Measurements from ENCODE around the gene PSPH.
A peak's percentile ranks its signal among the peaks of the same experiment; 100 is the strongest.
"Not testable (repeated sequence)": the region's sequence is repeated elsewhere in the genome, so short reads cannot be mapped to it uniquely, and the experiment has no call there.

Gene PSPH

DNA sequence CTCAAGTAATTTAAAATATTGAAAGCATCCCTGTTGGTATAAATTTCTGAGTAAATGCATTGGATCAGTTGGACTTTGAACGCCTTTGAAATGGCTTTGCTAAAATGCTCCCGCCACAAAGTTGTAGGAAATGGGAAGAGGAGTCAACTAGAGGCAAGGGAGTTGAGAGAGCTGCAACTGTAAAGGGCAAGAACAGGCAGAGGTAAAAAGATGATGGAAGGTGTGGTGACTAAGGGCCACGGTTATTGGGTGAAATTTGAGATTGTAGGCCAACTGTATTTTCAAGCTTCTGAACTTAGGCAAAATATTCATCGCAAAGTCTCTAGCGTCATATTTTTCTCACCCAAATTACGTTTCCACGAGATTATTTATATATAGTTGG, 12.2 kb upstream of the PSPH start:
- DNase-seq (ENCODE audit: low read depth in 2 of 2) = no peak

DNA sequence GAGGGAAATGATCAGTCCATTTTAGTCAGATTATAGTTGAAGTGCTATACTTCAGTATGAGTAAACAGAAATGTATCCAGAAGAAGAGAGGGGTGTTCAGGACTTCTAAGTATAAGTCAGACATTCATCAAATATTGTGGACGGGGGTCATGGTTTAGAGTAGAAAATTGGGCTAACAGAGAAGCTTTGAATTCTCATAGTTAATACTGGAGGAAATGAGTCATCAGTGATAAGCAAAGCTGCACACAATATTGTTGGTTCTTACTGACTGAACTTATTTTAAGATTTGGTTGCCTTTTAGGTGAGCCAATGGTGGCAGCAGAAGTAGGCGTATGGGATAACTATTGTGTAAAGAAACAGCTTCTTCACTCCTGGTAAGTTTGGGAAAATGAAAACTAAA, 11.1 kb upstream of the PSPH start:
- no peak for DNase-seq (ENCODE audit: low read depth in 2 of 2)

GRCh38 chr7:56053993-56054392, 2.7 kb upstream of the PSPH start:
- no peak for DNase-seq (ENCODE audit: low read depth in 2 of 2)

GRCh38 chr7:56053379-56053778, 2.1 kb upstream of the PSPH start:
- no peak for DNase-seq (ENCODE audit: low read depth in 2 of 2)

DNA sequence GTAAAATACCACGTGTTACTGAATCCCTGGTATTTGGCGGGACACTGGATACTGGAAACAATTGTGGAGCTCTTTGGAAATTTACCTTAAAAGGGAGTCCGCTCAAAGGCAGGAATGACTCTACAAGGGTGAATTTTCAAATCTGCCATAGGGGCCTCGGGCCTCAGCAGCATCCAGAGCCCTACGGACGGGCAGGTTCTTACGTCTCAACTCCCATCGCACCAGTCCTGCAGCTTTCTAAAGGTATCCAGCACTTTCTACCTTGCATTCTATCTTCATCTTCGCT, 248 bp downstream of the PSPH start:
- no peak for DNase-seq (ENCODE audit: low read depth in 2 of 2)

DNA sequence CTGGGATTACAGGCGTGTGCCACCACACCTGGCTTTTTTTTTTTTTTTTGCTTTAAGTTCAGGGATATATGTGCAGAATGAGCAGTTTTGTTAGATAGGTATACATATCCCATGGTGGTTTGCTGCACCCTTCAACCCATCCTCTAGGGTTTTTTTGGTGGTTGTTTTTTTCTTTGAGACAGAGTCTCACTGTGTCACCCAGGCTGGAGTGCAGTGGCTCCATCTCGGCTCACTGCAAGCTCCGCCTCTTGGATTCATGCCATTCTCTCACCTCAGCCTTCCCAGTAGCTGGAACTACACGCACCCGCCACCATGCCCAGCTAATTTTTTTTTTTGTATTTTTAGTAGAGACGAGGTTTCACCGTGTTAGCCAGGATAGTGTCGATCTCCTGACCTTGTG, 2.5 kb downstream of the PSPH start:
- DNase-seq (ENCODE audit: low read depth in 2 of 2) = not testable (repeated sequence)

- no peak for DNase-seq (ENCODE audit: low read depth in 2 of 2)
These were observed 3.0 kb downstream of the PSPH start for GRCh38 chr7:56048245-56048644.

DNA sequence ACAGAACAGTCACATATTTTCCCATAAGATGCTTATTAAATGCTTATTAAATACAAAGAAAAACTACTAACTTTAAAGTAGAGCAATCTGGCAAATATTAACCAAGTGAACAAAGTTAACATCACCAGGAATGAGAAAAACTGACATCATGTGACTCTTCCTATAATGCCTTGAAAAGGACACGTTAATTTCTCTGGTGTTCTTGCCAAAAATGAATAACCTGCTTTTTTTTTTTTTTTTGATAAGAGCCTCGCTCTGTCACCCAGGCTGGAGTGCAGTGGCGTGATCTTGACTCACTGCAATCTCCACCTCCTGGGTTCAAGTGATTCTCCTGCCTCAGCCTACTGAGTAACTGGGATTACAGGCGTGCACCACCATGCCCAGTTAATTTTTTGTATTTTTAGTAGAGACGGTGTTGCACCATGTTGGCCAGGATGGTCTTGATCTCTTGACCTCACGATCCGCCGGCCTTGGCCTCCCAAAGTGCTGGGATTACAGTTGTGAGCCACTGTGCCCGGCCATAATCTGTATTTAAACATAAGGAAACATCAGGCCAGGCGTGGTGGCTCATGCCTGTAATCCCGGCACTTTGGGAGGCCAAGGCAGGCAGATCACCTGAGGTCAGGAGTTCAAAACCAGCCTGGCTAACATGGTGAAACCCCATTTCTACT, 3.7 kb downstream of the PSPH start:
- not testable (repeated sequence) for DNase-seq (ENCODE audit: low read depth in 2 of 2)

DNA sequence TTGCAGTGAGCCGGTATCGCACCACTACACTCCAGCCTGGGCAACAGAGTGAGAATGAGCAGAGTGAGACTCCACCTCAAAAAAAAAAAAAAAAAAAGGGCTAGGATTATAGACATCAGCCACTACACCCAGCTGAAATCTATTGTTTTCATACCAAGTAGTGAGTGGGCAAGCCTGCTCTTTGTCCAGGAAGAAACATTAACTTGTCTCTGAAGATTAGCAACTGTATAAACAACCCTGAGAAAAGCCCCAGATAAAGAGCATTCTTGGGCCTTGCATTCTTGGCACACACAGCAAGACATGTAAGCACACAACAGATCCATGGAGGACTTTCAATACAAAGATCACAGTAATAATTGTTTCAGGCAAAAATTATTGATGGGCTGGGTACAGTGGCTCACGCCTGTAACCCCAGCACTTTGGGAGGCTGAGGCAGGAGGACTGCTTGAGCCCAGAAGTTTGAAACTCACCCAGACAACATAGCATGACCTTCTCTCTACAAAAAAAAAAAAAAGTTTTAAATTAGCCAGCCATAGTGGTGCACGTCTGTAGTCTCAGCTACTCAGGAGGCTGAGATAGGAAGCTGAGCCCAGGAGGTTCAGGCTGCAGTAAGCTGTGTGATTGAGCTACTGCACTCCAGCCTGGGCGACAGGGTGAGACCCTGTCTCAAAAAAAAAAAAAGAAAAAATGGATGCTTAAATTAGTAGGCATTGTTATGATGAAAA, 4.4 kb downstream of the PSPH start:
- DNase-seq (ENCODE audit: low read depth in 2 of 2) = no peak

- not testable (repeated sequence) for DNase-seq (ENCODE audit: low read depth in 2 of 2)
These were observed 5.5 kb downstream of the PSPH start for GRCh38 chr7:56045758-56046157.

GRCh38 chr7:56040730-56041129, 10.5 kb downstream of the PSPH start:
- DNase-seq (ENCODE audit: low read depth in 2 of 2) = no peak

DNA sequence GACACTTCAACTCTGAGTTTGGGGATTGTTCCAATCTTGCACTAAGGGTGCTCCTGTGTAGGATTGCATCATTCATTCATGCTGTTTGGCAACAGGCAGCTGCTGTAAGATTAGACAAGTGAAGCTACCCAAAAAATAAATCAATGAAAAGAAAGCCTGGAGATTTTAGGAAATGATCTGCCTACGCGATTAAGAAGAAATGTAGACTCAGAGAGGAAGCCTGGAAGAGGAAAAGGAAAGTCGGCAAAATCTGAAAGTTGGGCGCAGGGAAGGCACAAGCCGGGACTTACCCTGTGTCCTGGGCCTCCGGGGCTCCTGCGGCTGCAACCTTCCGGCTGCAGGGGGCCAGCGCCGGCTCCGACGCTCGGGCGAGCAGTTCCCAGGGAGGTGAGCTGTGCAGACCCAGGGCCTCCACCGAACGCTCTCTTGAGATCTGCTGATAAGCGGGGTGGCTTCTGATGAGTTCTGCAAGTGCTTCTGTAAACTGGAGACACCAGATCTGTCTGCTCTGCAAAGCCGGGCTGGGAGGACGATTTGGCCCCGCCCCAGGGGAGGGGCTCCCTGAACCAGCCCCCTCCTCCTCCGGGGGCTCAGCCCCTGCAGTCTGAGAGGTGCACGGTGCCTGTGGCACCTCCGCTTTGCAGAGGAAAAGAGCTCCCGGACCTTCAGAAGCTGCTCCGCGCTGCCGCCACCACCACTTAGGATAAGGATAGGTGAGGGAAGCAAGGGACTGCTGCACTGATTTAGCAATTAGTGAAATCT, 17.4 kb downstream of the PSPH start:
- peak; percentile 33 to 45 for DNase-seq (ENCODE audit: low read depth in 2 of 2)

GRCh38 chr7:56032578-56032977, 18.7 kb downstream of the PSPH start:
- not testable (repeated sequence) for DNase-seq (ENCODE audit: low read depth in 2 of 2)

- DNase-seq (ENCODE audit: low read depth in 2 of 2) = not testable (repeated sequence)
These were observed 19.7 kb downstream of the PSPH start for GRCh38 chr7:56031556-56031955.

DNA sequence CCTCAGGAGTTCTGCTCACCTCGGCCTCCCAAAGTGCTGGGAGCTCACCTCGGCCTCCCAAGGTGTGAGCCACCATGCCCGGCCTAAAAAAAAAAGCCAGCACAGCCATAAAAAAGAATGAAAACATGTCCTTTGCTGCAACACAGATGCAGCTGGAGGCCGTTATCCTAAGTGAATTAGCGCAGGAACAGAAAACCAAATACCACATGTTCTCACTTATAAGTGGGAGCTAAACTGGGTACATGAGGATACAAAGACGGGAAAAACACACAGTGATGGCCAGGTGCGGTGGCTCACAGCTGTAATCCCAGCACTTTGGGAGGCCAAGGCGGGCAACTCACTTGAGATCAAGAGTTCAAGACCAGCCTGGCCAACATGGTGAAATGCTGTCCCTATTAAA, 20.9 kb downstream of the PSPH start:
- DNase-seq (ENCODE audit: low read depth in 2 of 2) = no peak

- DNase-seq (ENCODE audit: low read depth in 2 of 2) = no peak
These were observed 22.2 kb downstream of the PSPH start for GRCh38 chr7:56028942-56029630.

DNA sequence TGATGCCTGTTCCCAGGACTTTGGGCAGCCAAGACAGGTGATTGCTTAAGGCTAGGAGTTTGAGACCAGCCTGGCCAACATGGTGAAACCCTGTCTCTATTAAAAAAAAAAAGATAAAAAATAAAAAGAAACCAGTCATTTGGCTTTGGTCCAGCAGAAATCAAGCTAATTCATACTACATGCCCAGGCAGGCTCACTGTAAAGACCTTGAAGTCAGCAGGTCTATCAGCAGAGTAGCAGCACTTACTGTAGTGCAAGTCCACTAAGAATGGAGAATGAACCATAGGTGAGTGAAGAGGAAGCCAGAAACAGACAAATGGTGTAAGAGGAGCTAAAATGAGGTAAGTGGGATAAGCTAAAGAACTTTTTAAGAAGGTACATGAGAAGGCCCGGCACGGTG, 24.7 kb downstream of the PSPH start:
- DNase-seq (ENCODE audit: low read depth in 2 of 2) = no peak

DNA sequence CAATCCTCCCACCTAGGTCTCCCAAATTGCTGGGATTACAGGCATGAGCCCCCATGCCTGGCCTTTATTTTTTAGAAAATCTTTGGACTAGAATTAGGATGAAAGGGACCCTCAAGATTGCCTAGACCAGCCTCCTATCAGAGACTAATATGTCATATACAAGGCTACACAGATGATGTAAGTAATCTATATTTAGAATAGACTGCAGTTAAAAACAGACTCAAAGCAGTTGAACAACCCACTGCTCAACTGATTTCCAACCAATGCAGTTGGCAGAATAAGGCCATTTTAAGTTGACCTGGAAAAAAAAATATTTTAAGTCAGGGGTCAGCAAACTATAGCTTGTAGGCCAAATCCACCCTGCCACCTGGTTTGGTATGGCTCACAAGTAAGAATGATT, 27.7 kb downstream of the PSPH start:
- no peak for DNase-seq (ENCODE audit: low read depth in 2 of 2)

- DNase-seq (ENCODE audit: low read depth in 2 of 2) = no peak
These were observed 31.7 kb downstream of the PSPH start for GRCh38 chr7:56019501-56019900.

- DNase-seq (ENCODE audit: low read depth in 2 of 2) = not testable (repeated sequence)
These were observed 34.2 kb downstream of the PSPH start for GRCh38 chr7:56017015-56017414.

DNA sequence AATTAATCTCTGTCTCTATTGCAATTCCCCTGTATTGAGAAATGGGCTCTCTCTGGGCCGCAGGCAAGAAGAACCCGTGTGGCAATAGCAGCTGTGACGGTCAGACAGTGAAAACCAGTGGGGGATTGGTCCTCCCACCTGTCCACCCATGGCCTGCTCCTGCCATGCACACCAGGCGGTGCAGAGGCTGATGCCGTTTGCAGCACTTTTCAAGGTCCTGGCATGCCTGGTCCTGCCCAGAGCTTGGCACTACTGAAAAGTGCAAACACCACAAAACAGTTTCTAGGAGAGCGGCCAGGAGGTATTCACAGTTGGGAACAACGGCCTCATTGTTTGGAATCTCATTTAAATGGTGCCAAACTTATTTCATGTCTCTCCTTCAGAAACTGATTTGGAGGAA, 41.5 kb downstream of the PSPH start:
- DNase-seq (ENCODE audit: low read depth in 2 of 2) = no peak

DNA sequence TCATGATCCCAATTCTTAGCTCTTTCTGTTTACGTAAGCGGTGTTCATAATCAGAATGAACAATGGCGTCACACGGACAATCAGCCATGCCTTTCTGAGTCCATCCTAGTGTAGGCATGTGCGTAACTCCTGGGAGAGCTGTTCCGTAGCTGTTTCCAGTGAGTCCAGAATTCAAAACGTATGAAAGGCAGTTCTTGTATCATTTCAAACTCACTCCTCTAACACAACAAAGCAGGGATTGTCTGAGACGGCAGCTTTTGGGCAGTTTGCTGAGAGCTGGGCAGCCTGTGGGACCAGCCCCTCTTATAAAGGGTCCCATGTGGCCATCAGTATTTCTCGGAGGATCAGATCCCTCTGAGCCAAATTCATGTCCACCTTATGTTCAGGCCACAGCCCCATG, 43.4 kb downstream of the PSPH start:
- no peak for DNase-seq (ENCODE audit: low read depth in 2 of 2)
